IPS DF 19.7 (cell line): ENCODE data around the gene ZNF774.
"Not testable (repeated sequence)": the region's sequence is repeated elsewhere in the genome, so short reads cannot be mapped to it uniquely, and the experiment has no call there.

Experiments used
- DNase-seq: peaks from one replicate; pipeline ENCODE4 v3.0.0-alpha.2; 2013; ENCODE audit warnings: low read depth, low spot score

ZNF774 gene

DNA sequence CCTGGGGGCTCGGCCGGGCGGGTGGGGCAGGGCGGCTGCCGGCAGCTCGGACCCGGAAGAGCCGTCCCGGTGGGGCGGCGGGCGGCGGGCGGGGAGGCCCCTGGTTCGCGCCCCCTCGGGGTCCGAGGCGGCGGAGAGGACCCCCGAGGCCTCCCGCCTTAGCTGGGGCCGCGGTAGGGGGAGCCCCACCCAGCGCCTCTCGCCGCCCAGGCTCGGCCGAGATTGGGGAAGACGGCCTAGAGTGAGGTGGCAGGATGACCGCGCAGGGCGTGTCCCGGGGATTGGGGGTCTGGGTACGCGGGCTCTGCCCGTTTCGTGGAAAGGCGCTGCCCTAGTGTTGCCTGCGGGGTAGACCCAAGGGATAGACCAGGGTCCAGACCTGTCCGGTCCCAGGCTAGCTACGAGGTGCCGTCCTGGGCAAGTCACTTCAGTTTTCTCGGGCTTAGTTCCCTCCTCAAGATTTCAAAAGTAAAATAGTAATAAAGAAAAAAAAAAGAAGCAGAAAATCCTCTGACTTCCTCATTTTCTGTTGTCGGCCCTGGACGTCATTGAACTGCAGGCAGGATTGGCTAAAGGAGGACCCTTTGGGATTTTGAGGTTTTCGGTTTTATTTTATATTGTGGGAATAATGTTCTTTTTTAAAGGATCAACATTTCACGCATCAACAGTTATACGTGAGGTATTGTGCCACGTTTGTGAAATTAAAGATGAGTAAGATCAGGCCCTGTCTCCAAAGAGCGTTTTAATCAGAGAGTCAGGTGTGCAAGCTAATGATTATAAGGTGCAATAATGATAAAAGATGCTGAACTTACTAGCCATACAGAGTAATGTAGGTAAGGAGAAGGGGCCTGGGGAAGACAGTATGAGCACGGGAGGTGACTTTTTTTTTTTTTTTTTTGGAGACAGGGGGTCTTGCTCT, 36.6 kb downstream of the ZNF774 start:
- DNase-seq, result no peak

GRCh38 chr15:90389513-90389912, 37.4 kb downstream of the ZNF774 start:
- DNase-seq, result no peak

DNA sequence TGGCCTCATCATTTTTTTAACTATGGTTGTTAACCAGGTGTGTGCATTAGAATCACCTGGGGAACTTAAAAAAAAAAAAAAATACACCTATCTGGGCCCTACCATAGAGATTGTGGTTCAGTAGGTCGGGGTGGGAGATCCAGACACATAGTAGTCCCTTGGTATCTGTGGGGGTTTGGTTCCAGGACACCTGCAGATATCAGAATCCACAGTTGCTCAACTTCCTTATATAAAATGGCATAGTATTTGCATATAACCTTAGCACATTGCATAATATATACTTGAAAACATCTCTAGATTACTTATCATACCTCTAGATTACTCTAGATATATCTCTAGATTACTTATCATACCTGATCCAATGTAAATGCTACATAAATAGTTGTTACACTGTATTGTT, 41.0 kb downstream of the ZNF774 start:
- DNase-seq, result no peak

- DNase-seq, result no peak
Measured at GRCh38 chr15:90394074-90394473, 42.0 kb downstream of the ZNF774 start.

GRCh38 chr15:90394748-90395442, 42.8 kb downstream of the ZNF774 start:
- DNase-seq, result no peak

- no peak for DNase-seq
Measured at GRCh38 chr15:90396321-90396720, 44.2 kb downstream of the ZNF774 start.

- DNase-seq, result no peak
Measured at GRCh38 chr15:90400005-90400758, 48.1 kb downstream of the ZNF774 start.

- DNase-seq, result peak; percentile 91
Measured at GRCh38 chr15:90400759-90401314, 48.8 kb downstream of the ZNF774 start.

GRCh38 chr15:90401495-90401894, 49.4 kb downstream of the ZNF774 start:
- no peak for DNase-seq

GRCh38 chr15:90402223-90402622, 50.1 kb downstream of the ZNF774 start:
- DNase-seq, result no peak

- no peak for DNase-seq
Measured at GRCh38 chr15:90402767-90403166, 50.7 kb downstream of the ZNF774 start.

DNA sequence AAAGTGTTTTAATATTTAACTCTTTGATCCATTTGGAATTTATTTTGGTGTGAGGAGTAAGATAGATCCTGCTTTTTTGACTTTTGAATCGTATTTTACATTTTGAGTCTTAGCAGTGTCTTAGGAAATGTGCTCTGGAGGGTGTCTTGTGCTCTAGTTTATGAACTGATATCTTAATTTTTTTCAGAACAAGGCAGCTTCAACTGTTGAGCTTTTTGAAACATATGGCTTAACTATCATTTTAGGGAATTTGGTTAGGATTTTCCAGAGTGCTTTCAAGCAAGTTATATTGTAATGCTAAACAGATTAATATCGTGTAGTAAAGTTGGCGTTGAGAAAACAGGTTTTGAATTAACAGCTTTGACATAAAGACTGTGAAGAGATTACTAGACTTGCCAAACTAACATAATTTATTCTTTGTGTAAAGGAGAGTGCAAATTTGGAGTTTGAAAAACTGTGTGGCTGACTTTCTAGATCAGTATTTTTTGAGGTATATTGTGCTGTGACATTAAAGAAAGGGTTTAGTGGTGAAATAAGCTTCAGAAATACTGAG, 53.0 kb downstream of the ZNF774 start:
- DNase-seq, result no peak

DNA sequence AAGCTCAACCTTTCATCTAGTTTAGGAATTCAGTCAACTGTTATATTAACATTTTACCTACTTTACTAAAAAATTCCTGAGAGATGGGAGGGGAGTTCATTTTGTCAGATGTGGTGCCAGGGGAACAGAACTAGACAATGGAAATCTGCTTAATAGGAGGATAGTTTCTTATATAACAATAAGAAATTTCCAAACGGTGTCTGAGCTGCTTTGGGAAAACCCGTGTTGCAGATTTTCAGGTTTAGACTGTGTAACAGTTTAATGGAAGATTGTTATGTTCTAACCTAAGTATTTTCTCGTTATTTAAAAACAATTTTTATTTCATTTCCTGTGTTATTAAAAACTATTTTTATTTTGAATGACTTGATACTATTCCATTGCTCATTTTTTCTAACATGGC, 55.3 kb downstream of the ZNF774 start:
- DNase-seq, result no peak

DNA sequence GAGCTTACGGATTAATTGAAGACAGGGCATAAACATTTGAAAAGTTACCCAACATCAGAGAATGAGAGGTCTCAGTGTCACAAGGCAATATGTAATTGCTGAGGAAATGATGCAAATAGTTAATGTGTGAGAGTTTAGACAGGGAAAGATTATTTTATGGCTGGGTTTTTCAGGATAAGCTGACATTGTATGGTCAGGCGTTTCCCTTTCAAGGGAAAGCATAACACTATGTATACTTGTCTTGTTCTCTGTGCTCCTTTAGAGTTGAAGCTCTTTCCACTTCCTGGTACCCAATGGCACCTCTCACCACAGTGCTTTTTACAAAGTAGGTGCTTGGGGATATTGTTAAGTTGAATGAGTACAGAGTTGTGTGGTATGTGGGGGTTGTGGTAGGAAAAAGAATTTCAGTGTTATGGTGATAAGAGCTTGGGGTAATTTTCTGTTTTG, 55.8 kb downstream of the ZNF774 start:
- DNase-seq, result no peak

DNA sequence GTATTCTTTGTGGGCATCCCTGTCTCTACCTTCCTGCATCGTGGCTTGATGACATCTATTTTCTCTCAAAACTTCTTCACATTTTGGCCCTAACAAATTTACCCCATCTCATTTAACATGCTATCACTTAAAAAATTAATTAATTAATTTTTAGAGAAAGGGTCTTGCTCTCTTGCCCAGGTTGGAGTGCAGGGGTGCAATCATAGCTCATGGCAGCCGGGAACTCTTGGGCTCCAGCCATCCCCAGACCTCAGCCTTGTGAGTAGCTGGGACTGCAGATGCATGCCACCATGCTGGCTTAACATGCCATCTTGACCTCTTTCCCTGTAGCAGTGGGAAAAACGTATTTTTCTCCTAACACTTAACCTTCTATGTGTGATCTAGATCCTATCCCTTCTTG, 56.6 kb downstream of the ZNF774 start:
- DNase-seq, result no peak

GRCh38 chr15:90409587-90409986, 57.5 kb downstream of the ZNF774 start:
- not testable (repeated sequence) for DNase-seq

DNA sequence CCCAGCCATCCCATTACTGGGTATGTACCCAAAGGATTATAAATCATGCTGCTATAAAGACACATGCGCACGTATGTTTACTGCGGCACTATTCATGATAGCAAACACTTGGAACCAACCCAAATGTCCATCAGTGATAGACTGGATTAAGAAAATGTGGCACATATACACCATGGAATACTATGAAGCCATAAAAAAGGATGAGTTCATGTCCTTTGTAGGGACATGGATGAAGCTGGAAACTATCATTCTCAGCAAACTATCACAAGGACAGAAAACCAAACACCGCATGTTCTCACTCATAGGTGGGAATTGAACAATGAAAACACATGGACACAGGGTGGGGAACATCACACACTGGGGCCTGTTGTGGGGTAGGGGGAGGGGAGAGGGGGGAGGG, 58.2 kb downstream of the ZNF774 start:
- DNase-seq, result not testable (repeated sequence)

GRCh38 chr15:90411176-90411575, 59.1 kb downstream of the ZNF774 start:
- DNase-seq, result no peak
